Stomach smooth muscle (tissue), 2 donors: ENCODE results near the gene IL2RG.

ENCODE experiments used
- H3K27ac ChIP-seq: one replicate; pipeline ENCODE4 v1.7.0; 2013; ENCODE audit warnings: mild to moderate bottlenecking, low read length, inconsistent platforms
- H3K27me3 ChIP-seq, 2 donors: one replicate each; pipeline ENCODE4 v1.7.0; 2013; ENCODE audit warnings: low read length in 2 of 2; ENCODE audit not compliant: insufficient read depth in 2 of 2, control insufficient read depth in 1 of 2
- H3K36me3 ChIP-seq, 2 donors: one replicate each; pipeline ENCODE4 v1.7.0; 2013; ENCODE audit warnings: low read length in 2 of 2; ENCODE audit not compliant: control insufficient read depth in 2 of 2, insufficient read depth in 2 of 2
- H3K4me1 ChIP-seq: one replicate; pipeline ENCODE4 v1.7.0; 2013; ENCODE audit warnings: low read length; ENCODE audit not compliant: control insufficient read depth, insufficient read depth
- H3K4me3 ChIP-seq, 2 donors: one replicate each; pipeline ENCODE4 v1.7.0; 2013; ENCODE audit warnings: low read length in 2 of 2
- H3K9ac ChIP-seq, 2 donors: one replicate each; pipeline ENCODE4 v1.7.0; 2013; ENCODE audit warnings: low read length in 2 of 2, mild to moderate bottlenecking in 1 of 2
- H3K9me3 ChIP-seq, 2 donors: one replicate each; pipeline ENCODE4 v1.7.0; 2013; ENCODE audit warnings: low read length in 2 of 2; ENCODE audit not compliant: control insufficient read depth in 2 of 2
- donor health status: healthy.
- donor health status: Pancreatic carcinoma.

Gene IL2RG

DNA sequence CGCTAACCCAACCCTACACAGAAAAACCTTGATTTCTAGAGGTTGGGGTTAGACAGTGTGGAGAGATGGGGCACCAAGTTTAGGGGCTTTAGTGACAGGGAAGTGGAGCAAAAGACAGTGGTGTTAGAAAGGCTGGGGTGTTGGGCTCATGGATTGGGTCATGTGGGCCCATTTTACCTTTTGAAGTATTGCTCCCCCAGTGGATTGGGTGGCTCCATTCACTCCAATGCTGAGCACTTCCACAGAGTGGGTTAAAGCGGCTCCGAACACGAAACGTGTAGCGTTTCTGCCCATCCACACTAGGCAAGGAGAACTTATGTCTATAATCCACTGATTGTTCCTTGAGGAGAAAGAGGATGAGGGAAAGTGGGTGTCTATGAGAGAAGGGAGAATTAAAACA is 2.3 kb downstream of the IL2RG start:
- no peak overlapping the region for H3K4me3 ChIP-seq
- no peak overlapping the region for H3K9ac ChIP-seq
- H3K4me1 ChIP-seq = peaks cover 2% of the 10 kb centered on the region
- H3K9me3 ChIP-seq = no peaks in the 10 kb centered on the region
- H3K36me3 ChIP-seq = no peaks in the 10 kb centered on the region
- H3K27ac ChIP-seq = no peak overlapping the region
- peaks cover 0 to 39% of the 10 kb centered on the region in 2 donors for H3K27me3 ChIP-seq

DNA sequence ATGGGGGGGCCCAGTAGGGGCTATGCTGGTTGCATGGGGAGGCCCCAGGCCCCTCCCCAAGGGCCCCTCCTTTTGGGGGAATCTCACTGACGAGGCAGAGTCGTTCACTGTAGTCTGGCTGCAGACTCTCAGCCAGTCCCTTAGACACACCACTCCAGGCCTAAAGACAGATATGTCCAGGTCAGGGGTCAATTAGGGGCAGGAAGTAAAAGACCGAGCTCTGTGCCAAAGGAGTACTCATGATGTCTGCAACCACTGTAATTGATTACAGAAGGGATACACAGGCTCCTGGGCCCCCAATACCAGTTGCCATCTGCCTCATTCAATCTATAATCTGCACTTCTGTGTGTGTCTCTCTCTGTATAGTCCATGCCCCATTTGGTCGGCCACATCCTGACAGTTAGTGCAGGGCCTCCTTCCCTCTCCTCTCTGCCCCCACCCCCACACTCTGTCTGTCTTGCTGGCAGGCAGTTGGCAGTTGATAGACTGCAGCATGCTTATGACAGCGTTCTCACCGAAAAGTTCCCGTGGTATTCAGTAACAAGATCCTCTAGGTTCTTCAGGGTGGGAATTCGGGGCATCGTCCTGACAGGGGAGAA is 3.5 kb downstream of the IL2RG start:
- Histone ChIP-seq H3K9me3 (no peaks in the 10 kb centered on the region), H3K27ac (no peak overlapping the region), H3K4me3 (no peak overlapping the region), H3K36me3 (no peaks in the 10 kb centered on the region), H3K9ac (no peak overlapping the region), H3K27me3 (peaks cover 0 to 42% of the 10 kb centered on the region in 2 donors), H3K4me1 (peaks cover 2% of the 10 kb centered on the region)

DNA sequence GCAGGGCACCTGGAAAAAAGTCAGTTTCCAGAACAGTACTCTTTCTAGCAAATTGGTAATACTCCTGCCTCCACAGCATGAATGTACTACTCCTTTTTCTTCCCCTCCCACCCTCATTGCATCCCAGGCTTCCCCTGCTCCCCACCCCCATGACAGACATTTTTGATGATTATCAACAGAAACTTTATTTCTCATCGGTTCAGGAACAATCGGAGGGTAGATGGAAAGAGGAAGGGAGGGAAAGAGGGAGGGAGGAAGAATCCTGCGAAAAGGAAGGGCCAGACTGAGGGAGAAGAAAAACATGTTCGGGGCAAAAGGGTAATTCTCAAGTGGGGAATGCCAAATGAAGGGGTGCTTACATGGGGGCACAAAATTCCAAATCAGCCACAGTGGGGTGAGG is 4.1 kb downstream of the IL2RG start:
- H3K9ac ChIP-seq = no peak overlapping the region
- peaks cover 2% of the 10 kb centered on the region for H3K4me1 ChIP-seq
- peaks cover 0 to 42% of the 10 kb centered on the region in 2 donors for H3K27me3 ChIP-seq
- no peak overlapping the region for H3K27ac ChIP-seq
- no peaks in the 10 kb centered on the region for H3K9me3 ChIP-seq
- no peaks in the 10 kb centered on the region for H3K36me3 ChIP-seq
- H3K4me3 ChIP-seq = no peak overlapping the region

DNA sequence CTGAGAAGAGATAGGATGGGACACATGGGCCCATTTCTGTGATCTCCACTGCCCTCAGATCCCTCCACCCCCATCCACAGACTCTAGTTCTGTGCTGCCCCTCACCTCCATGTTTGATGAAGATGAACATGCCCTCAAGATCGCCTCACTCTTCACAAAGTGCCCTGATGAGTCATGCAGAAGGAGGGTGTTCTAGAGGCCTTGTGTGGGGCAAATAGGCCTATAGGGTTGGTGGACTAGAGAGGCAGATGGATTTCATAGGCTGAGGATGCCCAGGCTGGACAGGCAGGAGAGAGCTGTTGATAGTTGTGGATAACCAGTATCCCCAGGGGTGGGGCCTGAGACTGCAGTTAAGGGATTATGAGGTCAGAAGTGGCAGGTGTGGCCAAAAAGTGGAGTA is 5.0 kb downstream of the IL2RG start, which contains the start of gene CXorf65:
TSS of gene CXorf65 (minus strand) at position 314 of the 400 bp plus-strand sequence. CDS start at position 130, 184 bp downstream.
- Histone ChIP-seq H3K27ac (no peak within 1 kb of the TSS), H3K9ac (no peak within 1 kb of the TSS), H3K4me1 (peaks cover 2% of the 10 kb centered on the region), H3K4me3 (no peak within 1 kb of the TSS), H3K9me3 (no peaks in the 10 kb centered on the region), H3K27me3 (peaks cover 0 to 42% of the 10 kb centered on the region in 2 donors), H3K36me3 (no peaks in the 10 kb centered on the region)

DNA sequence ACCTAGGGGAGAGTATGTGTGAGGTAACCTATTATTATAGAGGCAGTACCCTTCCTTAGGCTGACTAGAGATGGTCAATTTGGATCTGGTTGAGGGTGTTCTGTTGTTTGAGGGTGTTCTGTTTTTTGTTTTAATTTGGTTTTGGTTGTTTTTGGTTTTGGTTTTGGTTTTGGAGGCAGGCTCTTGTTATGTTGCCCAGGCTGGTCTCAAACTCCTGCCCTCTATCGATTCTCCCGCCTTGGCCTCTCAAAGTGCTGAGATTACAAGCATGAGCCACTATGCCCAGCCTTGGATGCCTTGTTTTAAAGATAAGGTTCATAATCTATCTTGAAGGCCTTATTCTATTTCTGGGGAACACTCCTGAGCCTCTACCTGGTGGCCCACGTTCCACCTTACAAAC is 5.7 kb downstream of the IL2RG start:
- Histone ChIP-seq H3K9me3 (no peaks in the 10 kb centered on the region), H3K9ac (no peak overlapping the region), H3K36me3 (no peaks in the 10 kb centered on the region), H3K4me1 (peaks cover 2% of the 10 kb centered on the region), H3K4me3 (no peak overlapping the region), H3K27ac (no peak overlapping the region), H3K27me3 (peaks cover 0 to 38% of the 10 kb centered on the region in 2 donors)

DNA sequence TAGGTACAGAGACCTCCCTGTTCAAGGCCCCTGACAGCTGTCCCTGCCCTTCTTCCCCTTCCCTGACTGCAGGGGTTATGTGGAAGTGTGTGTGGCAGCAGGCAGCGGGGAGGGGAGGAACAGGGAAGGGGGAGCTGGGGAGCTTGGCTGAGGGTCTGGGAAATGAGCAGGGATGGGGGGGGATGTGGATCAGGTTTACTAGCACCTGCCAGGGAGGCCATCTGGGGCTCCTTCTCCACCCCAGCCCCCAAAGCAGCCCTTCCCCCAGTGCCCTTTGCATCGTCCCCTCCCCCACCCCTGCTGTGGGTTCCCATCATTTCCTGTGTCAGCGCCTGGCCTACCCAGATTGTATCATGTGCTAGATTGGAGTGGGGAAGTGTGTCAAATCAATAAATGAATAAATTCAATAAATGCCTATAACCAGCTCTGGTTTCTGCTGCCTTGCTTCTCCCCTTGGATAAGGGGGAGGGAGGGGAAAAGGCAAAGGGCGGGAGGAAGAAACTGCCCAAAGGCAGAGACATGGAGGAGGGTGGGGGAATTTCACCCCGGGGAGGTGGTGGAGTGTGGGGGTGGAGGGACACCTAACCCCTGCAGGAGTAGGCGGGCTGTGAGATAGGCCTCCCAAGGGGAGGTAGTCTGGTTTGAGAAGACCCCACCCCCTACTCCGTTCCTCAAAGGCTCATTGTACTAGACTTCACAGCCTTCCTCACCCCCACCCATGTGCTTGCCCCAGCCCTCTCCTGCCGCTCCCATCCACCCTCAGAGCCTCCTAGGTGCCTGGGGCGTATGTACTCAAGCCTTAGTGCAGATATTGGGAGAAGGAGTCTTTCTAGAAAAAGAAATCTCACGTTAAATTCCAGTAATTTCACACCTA is 8.0 kb downstream of the IL2RG start:
- Histone ChIP-seq H3K4me1 (peaks cover 2% of the 10 kb centered on the region), H3K9ac (no peak overlapping the region), H3K36me3 (no peaks in the 10 kb centered on the region), H3K27ac (no peak overlapping the region), H3K9me3 (no peaks in the 10 kb centered on the region), H3K4me3 (no peak overlapping the region), H3K27me3 (peaks cover 0 to 28% of the 10 kb centered on the region in 2 donors)

DNA sequence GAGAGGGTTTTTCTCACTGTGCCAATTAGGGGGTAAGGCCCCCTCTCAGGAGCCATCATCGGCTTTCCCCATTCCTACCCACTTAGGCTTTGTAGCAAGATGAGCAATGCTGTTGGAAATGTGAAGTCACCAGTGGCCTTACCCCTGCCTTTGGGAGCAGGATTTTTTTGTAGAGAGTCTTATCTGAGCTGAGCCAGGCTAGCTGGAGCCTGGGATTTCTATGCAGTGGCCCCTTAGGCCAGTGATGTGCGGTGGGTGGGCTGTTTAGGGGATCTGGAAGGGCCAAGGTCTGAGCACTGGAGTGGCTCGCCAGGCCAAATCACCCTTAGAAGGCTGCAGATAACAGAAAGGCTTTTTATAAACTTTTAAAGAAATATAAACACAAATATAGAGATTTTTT is 9.1 kb downstream of the IL2RG start:
- Histone ChIP-seq H3K27me3 (peaks cover 0 to 25% of the 10 kb centered on the region in 2 donors), H3K27ac (no peak overlapping the region), H3K9me3 (no peaks in the 10 kb centered on the region), H3K9ac (no peak overlapping the region), H3K4me3 (no peak overlapping the region), H3K36me3 (no peaks in the 10 kb centered on the region), H3K4me1 (peaks cover 4% of the 10 kb centered on the region)

DNA sequence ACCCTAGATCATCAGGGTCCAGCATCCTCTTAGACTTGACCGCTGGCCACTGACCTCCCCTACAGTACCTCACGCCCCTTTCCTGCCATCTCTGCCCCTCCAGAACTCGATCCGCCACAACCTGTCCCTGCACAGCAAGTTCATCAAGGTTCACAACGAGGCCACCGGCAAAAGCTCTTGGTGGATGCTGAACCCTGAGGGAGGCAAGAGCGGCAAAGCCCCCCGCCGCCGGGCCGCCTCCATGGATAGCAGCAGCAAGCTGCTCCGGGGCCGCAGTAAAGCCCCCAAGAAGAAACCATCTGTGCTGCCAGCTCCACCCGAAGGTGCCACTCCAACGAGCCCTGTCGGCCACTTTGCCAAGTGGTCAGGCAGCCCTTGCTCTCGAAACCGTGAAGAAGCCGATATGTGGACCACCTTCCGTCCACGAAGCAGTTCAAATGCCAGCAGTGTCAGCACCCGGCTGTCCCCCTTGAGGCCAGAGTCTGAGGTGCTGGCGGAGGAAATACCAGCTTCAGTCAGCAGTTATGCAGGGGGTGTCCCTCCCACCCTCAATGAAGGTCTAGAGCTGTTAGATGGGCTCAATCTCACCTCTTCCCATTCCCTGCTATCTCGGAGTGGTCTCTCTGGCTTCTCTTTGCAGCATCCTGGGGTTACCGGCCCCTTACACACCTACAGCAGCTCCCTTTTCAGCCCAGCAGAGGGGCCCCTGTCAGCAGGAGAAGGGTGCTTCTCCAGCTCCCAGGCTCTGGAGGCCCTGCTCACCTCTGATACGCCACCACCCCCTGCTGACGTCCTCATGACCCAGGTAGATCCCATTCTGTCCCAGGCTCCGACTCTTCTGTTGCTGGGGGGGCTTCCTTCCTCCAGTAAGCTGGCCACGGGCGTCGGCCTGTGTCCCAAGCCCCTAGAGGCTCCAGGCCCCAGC is 10.5 kb downstream of the IL2RG start:
- Histone ChIP-seq H3K4me3 (no peak overlapping the region), H3K9me3 (no peaks in the 10 kb centered on the region), H3K9ac (no peak overlapping the region), H3K27me3 (peaks cover 0 to 21% of the 10 kb centered on the region in 2 donors), H3K36me3 (no peaks in the 10 kb centered on the region), H3K27ac (no peak overlapping the region), H3K4me1 (peaks cover 10% of the 10 kb centered on the region)

DNA sequence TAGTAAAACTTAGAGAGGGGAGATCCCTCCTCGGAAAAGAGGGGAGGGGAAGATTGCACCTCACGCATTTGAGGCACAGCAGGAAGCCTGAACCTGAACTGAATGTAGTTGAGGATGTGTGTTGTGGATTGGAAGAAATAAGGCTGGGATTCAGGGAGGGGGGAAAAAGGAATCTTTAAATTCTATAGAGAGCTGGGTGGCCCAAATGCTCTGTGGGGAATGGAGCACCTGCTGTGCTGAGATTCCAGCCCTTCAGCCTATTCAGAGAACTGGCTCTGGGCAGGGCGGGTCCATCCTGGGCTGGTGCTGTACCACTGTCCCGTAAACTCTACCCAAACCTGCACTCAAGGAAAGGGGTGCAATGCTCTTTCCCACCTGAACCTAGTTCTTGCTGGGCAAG is 11.6 kb downstream of the IL2RG start:
- Histone ChIP-seq H3K9me3 (no peaks in the 10 kb centered on the region), H3K4me3 (no peak overlapping the region), H3K4me1 (peaks cover 12% of the 10 kb centered on the region), H3K27ac (no peak overlapping the region), H3K9ac (no peak overlapping the region), H3K36me3 (no peaks in the 10 kb centered on the region), H3K27me3 (peaks cover 0 to 17% of the 10 kb centered on the region in 2 donors)

DNA sequence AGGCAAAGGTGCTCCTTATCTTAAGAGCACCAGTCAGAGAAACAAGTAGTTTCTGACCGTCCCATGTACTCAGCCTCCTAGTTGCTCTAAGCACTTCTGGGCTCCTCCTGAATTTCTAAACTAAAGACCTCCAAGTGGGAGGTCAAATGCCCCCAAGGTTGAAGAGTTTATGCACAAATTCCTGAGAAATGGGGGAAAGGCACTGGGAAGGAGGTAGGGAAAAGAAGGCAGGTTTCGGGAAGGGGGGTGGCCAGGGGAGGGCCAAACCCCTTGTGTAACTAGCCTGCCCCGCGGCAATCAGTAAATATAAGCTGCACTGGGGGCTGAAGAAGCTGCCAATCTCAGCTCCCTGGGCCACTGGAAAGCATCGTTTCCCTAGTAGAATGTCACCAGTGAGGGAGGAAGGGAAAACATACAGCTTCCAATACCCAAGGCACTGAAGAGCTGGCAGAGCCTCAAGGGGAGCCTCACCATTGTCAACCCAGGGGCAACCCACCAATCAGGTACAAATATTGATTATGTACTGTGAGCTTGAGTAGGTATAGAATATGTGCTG is 12.3 kb downstream of the IL2RG start:
- H3K9me3 ChIP-seq = no peaks in the 10 kb centered on the region
- no peak overlapping the region for H3K4me3 ChIP-seq
- peaks cover 0 to 10% of the 10 kb centered on the region in 2 donors for H3K27me3 ChIP-seq
- H3K27ac ChIP-seq = no peak overlapping the region
- no peaks in the 10 kb centered on the region for H3K36me3 ChIP-seq
- peaks cover 12% of the 10 kb centered on the region for H3K4me1 ChIP-seq
- H3K9ac ChIP-seq = no peak overlapping the region
